Measurements from ENCODE around the gene FLVCR2.

The FLVCR2 gene, protein sequence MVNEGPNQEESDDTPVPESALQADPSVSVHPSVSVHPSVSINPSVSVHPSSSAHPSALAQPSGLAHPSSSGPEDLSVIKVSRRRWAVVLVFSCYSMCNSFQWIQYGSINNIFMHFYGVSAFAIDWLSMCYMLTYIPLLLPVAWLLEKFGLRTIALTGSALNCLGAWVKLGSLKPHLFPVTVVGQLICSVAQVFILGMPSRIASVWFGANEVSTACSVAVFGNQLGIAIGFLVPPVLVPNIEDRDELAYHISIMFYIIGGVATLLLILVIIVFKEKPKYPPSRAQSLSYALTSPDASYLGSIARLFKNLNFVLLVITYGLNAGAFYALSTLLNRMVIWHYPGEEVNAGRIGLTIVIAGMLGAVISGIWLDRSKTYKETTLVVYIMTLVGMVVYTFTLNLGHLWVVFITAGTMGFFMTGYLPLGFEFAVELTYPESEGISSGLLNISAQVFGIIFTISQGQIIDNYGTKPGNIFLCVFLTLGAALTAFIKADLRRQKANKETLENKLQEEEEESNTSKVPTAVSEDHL
- total RNA-seq = 2.0 to 16.2 (median 7.3) reads per million in 9 experiments

DNA sequence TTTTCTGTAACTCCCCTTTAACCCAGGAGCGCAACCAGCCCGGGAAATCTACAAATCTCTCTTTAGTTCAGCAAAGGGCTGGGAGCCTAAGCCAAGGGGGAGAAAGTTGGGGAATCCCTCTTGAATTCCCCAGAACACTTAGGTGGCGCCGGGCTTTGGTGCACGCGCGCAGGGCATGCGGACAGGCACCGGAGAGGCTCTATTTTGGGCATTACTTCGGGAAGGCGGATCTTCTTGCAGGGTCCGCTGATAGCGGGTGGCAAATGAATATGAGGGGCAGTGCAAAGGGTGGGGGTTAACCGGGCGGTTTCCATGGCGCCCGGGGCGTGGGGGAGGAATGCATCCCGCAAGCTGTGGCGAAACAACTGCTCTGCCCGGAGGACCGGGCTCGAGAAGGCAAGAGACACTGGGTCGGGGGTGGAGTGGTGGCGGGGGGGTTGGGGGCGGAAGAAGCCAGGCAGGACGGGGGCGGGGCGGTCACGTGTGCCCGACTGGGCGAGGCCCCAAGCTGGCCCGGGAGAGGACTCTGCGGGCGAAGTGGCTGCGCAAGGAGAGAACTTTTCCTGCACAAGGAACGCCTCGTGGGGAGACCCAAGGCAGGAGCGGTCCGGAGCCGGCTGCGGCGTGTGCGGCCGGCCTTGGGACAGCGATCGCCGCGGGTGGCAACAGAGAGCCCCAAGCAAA is at the start of gene FLVCR2:
TSS of gene FLVCR2 (plus strand) at position 519 of the 684 bp plus-strand sequence. CDS start 353 bp downstream, outside the sequence.
- peak within 1 kb of the TSS; percentile 87 to 92 for H3K4me3 Mint-ChIP-seq

DNA sequence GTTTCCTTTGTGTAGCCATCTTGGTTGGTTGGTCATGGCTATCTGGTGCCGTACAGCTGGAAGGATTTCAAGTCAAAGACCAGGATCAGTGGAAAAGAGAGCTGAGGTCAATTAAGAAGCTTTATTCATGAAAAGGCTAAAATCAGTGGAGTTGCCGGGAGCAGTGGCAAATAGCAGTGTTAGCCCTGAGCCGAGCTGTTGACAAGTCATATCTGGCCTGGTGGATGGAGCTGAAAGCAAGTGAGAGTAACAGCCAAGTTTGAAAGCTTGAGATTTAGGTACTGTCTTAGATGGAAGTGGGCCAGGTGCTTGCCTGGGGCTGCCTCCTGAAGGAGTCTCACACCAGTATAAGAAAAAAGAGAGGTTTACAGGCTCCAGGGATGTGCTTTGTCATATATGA is 47.2 kb upstream of the FLVCR2 start:
- Mint-ChIP-seq H3K36me3 (ENCODE audit: insufficient read depth) (peaks cover 30% of the 10 kb centered on the region), H3K27ac (peak overlapping the region; percentile 56 to 65), H3K27me3 (no peaks in the 10 kb centered on the region), H3K9me3 (no peaks in the 10 kb centered on the region), H3K4me3 (peak overlapping the region in 1 of 2 donors; percentile 30), H3K4me1 (ENCODE audit: low read depth in 2 of 2) (peaks cover 48 to 78% of the 10 kb centered on the region in 2 donors)
- no peak for DNase-seq
- no peak for ATAC-seq (replicated peaks)

More for the DNA sequence above, at the start of gene FLVCR2:
- DNase-seq = peak; percentile 31 to 42 (median 37)
- peaks cover 16 to 20% of the 10 kb centered on the region in 2 donors for H3K4me1 Mint-ChIP-seq (ENCODE audit: low read depth in 2 of 2)
- H3K27ac Mint-ChIP-seq = peak within 1 kb of the TSS; percentile 81 to 91
- H3K36me3 Mint-ChIP-seq (ENCODE audit: insufficient read depth) = peaks cover 2% of the 10 kb centered on the region
- no peaks in the 10 kb centered on the region for H3K9me3 Mint-ChIP-seq
- ATAC-seq (replicated peaks) = peak; percentile 68
- no peaks in the 10 kb centered on the region for H3K27me3 Mint-ChIP-seq

DNA sequence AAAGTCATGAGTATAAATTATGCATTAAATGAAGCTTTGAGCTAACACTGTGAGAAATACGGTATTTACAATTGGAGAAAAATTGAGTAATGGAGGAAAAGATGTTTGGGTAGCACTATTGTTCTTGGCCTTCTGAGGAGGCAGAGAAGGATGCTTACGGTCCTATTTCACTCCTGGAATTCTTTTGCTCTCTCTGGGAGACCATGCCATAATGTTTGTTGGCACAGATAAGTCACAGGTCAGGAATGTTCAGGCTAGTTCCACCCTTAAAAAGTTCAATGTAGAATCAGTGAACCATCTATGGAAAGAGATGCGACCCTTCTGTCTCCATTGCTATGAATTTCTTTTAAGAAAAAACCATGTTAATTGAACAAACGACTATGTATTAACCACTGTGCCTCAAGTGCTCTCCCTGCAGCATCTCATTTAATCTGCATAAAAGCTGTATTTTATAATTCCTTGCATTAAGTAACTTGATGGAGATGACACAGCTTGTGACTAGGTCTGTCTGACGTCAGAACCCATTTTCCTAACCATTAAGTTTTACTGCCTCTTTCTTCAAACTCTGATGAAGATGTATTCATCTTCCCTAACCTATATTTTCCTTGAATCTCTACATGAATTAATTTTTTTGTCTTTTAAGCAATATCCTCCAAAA is 46.6 kb upstream of the FLVCR2 start:
- H3K27me3 Mint-ChIP-seq = no peaks in the 10 kb centered on the region
- peak overlapping the region; percentile 73 to 85 for H3K27ac Mint-ChIP-seq
- H3K4me3 Mint-ChIP-seq = peak overlapping the region; percentile 0 to 56
- peaks cover 27% of the 10 kb centered on the region for H3K36me3 Mint-ChIP-seq (ENCODE audit: insufficient read depth)
- DNase-seq (no peak), ATAC-seq (replicated peaks) (no peak)
- peaks cover 43 to 74% of the 10 kb centered on the region in 2 donors for H3K4me1 Mint-ChIP-seq (ENCODE audit: low read depth in 2 of 2)
- H3K9me3 Mint-ChIP-seq = no peaks in the 10 kb centered on the region

DNA sequence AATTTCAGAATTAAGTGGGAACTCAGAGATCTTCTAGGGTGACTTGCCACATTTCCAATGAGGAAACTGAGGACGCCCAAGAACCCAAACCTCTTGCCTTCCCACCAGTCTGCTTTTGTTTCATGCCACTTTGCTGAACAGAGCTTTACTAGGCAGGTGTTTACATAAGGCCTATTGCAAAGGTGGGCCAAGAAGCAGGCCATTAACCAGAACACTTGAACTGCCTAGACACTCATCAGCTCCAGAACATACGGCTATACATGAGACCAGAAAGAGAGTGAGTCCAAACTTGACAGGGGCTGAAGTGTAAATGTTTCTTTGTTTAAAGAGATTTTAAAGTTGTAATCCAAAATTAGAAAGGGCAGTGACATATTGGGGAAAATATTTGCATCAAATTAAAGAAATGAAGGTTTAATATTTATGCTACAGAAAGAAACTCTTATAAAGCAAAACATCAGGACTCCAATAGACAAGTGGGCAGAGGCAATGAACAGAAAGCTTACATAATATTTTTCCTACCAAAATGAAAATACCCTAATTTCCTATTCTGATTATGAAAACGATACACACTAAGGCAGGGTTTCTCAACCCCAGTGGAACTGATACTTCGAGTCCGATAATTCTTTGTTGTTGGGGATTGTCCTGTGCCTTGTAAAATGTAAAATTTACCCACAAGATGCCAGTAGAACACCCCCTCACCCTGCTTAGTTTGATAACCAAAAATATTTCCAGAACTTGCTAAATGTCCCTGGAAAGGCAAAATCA is 44.4 kb upstream of the FLVCR2 start:
- Mint-ChIP-seq H3K4me1 (ENCODE audit: low read depth in 2 of 2) (peaks cover 34 to 70% of the 10 kb centered on the region in 2 donors), H3K9me3 (no peaks in the 10 kb centered on the region), H3K27ac (peak overlapping the region; percentile 73 to 85), H3K4me3 (peak overlapping the region in 1 of 2 donors; percentile 3), H3K36me3 (ENCODE audit: insufficient read depth) (peaks cover 24% of the 10 kb centered on the region), H3K27me3 (no peaks in the 10 kb centered on the region)
- no peak for DNase-seq
- ATAC-seq (replicated peaks) = no peak

DNA sequence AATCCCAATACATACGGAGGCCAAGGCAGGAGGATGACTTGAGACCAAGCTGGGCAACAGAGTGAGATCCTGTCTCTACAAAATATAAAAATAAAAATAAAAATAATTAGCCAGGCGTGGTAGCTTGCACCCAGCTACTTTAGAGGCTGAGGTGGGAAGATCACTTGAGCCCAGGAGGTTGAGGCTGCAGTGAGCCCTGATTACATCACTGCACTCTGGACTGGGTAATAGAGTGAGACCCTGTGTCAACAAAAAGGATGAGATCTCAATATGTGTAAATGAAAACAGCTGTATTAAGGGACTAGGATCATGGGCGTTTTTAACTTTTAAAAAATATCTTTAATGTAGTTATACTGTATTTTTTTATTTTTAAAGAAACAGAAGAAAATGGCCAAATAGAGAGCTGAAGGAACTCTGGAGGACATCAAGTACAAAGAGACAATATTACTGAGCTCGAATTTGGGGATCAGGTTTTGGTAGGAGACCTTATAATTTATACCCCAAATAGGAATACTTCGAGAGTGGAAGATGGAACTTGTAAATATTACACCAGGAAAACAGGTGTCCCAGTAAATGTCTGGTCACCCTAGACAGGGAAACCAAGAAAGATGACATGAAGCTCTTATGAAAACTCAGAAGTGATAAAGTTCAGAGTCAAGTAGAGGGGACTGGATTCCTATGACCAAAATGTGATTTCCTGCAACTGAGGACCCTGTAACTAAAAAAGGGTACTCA is 43.1 kb upstream of the FLVCR2 start:
- Mint-ChIP-seq H3K36me3 (ENCODE audit: insufficient read depth) (peaks cover 18% of the 10 kb centered on the region), H3K4me3 (peak overlapping the region in 1 of 2 donors; percentile 9), H3K27me3 (no peaks in the 10 kb centered on the region), H3K4me1 (ENCODE audit: low read depth in 2 of 2) (peaks cover 46 to 72% of the 10 kb centered on the region in 2 donors), H3K27ac (peak overlapping the region; percentile 33 to 73), H3K9me3 (no peaks in the 10 kb centered on the region)
- DNase-seq (no peak), ATAC-seq (replicated peaks) (no peak)

DNA sequence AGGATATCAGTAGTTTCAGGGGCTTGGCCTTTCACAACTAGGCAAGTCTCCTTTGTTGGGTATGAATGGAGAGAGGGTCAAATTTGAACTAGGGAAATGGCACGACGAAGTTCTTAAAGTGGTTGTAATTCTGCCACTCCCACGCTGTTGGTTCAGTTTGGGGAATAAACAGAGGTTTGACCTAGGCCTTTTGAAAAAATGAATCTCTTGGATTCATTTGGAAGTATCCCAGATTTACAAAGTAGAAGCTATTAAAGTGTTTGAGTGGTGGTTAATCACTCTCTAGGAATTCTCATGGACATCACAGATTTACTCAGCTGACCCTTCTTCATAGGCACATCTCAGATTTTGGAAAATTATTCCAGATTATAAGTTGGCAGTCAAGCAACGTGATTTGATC is 41.3 kb upstream of the FLVCR2 start:
- Mint-ChIP-seq H3K9me3 (no peaks in the 10 kb centered on the region), H3K27me3 (no peaks in the 10 kb centered on the region), H3K4me1 (ENCODE audit: low read depth in 2 of 2) (peaks cover 50 to 75% of the 10 kb centered on the region in 2 donors), H3K27ac (peak overlapping the region in 1 of 2 donors; percentile 73), H3K4me3 (no peak overlapping the region), H3K36me3 (ENCODE audit: insufficient read depth) (peaks cover 22% of the 10 kb centered on the region)
- DNase-seq (no peak), ATAC-seq (replicated peaks) (no peak)

DNA sequence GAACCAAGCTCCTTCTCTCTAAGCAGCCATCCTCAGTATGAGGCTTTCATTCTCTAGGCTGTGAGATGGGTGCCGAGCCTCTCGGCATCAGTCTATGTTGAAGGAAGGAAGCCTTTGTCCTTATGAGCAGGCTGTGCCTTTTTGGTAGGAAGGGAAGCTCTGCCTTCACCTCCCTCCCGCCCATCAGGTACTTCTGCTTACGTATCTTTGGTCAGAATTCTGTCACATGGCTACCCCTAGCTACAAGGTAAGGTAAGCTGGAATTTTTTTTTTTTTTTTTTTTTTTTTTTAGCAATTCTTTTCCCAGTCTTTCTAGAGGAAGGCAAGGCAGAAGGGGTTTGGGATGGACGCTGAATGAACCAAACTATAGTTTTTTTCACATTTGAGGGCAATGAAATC is 39.3 kb upstream of the FLVCR2 start:
- Mint-ChIP-seq H3K27me3 (no peaks in the 10 kb centered on the region), H3K9me3 (no peaks in the 10 kb centered on the region), H3K4me1 (ENCODE audit: low read depth in 2 of 2) (peaks cover 52 to 74% of the 10 kb centered on the region in 2 donors), H3K36me3 (ENCODE audit: insufficient read depth) (peaks cover 24% of the 10 kb centered on the region), H3K27ac (peak overlapping the region; percentile 96 to 98), H3K4me3 (peak overlapping the region; percentile 59 to 61)
- DNase-seq (no peak), ATAC-seq (replicated peaks) (no peak)

DNA sequence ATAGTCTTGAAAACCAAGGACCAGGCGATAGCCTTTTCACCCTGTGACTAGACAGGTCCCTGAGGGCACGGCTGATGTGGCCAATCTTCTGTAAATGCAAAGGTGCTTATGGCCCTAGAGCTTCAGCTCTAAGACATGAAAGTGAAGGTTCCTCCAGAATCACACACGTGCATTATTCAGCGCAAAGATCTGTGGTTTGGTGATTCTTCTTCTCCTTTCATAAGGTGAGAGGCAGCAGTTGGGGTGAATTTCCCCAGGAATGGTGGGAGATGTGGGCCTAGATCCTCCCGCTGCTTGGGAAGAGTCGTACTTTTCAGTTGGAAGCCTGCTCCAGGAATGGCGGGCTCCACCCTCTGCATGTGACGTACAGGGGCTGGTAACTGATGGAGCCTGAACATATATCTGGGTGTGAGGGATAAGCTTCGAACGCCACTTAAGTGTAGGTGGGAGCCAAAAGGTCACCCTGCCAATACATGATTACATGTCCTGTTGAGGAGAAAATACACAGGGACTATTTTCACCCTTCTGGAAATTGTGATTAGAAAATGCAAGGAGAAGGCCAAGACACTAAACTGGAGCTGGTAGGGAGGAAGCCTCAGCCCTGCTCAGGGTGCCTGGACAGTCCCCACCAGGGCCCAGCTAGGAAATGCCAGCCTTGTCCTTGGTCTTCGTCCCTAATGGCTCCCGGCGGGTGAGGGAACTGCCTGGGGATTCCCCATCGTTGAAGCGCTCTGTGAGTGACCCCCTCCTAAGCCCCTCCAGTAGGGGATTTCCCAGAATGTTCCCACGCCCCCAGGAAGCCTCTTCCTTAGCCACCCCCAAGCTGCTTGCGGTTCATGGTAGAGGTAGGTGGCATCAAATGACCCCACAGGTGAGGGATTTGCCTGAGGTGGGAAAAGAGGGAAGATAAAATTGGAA is 38.6 kb upstream of the FLVCR2 start:
- Mint-ChIP-seq H3K36me3 (ENCODE audit: insufficient read depth) (peaks cover 23% of the 10 kb centered on the region), H3K27me3 (no peaks in the 10 kb centered on the region), H3K27ac (peak overlapping the region; percentile 96 to 98), H3K9me3 (no peaks in the 10 kb centered on the region), H3K4me3 (peak overlapping the region; percentile 59 to 61), H3K4me1 (ENCODE audit: low read depth in 2 of 2) (peaks cover 53 to 71% of the 10 kb centered on the region in 2 donors)
- ATAC-seq (replicated peaks) (peak; percentile 24), DNase-seq (no peak)

DNA sequence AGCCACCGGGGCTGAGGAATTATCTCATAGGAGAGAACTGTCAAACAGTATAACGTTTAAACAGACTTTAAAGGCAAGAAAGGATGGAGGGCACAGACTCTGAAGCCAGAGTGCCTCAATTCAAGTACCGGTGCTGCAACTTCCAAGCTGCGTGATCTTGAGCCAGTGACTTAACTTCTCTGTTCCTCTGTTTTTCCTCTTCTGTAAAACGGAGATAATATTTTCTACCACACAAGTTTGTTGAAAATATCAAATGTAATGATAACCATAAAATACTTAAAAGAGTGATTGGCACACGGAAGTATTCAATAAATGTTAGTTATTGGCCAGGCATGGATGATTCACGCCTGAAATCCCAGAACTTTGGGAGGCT is 38.0 kb upstream of the FLVCR2 start:
- Mint-ChIP-seq H3K27ac (peak overlapping the region; percentile 96 to 98), H3K9me3 (no peaks in the 10 kb centered on the region), H3K4me3 (peak overlapping the region; percentile 44 to 59), H3K4me1 (ENCODE audit: low read depth in 2 of 2) (peaks cover 52 to 67% of the 10 kb centered on the region in 2 donors), H3K36me3 (ENCODE audit: insufficient read depth) (peaks cover 19% of the 10 kb centered on the region), H3K27me3 (no peaks in the 10 kb centered on the region)
- DNase-seq = no peak
- no peak for ATAC-seq (replicated peaks)

DNA sequence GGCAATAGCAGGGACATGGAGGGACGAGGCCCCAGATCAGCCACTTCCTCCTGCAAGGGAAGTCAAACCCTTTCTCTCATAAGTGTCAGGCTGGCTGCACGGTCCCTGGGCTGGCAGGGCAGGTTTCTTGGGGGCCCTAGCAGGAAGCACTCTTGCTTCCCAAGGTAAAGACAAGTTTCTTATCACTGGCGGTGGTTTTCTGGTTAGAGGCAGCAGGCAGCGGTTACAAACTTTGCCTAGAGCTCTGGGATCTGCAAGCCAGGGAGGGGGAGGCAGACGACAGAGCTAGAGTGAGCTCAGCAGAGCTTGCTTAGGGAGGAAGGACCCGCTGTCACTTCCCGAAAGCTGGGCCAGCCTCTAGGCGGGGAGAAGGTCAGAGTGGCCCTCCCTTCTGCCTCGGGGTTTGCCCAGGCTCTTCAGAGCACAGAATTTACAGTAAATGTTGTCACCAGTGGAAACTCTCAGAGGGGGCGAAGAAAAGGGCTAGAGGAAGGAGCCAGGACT is 35.8 kb upstream of the FLVCR2 start:
- ATAC-seq (replicated peaks) (peak; percentile 83), DNase-seq (peak; percentile 63 to 65 (median 65))
- no peaks in the 10 kb centered on the region for H3K9me3 Mint-ChIP-seq
- peak overlapping the region; percentile 77 to 79 for H3K4me3 Mint-ChIP-seq
- H3K27me3 Mint-ChIP-seq = no peaks in the 10 kb centered on the region
- peaks cover 25% of the 10 kb centered on the region for H3K36me3 Mint-ChIP-seq (ENCODE audit: insufficient read depth)
- H3K4me1 Mint-ChIP-seq (ENCODE audit: low read depth in 2 of 2) = peaks cover 52 to 73% of the 10 kb centered on the region in 2 donors
- peak overlapping the region; percentile 96 to 98 for H3K27ac Mint-ChIP-seq

DNA sequence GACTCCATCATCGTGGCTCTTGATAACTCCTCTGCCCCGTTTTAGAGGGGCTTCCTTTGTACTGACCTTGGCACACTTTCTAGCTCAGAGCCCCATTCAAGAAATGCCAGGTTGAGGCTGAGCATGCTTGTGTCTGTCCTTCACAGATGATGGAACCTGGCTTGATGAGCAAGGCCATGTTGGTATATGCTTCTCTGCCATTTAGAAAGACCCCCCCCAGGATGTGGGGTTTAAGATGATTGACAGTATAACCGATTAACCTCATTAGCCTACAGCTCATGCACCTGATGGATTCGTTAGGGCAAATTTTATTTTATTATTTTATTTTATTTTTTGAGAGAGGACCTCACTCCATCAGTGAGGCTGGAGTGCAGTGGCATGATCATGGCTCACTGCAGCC is 35.2 kb upstream of the FLVCR2 start:
- H3K4me3 Mint-ChIP-seq = peak overlapping the region; percentile 77 to 79
- peaks cover 26% of the 10 kb centered on the region for H3K36me3 Mint-ChIP-seq (ENCODE audit: insufficient read depth)
- H3K9me3 Mint-ChIP-seq = no peaks in the 10 kb centered on the region
- no peaks in the 10 kb centered on the region for H3K27me3 Mint-ChIP-seq
- no peak for DNase-seq
- peak; percentile 5 for ATAC-seq (replicated peaks)
- peaks cover 51 to 72% of the 10 kb centered on the region in 2 donors for H3K4me1 Mint-ChIP-seq (ENCODE audit: low read depth in 2 of 2)
- H3K27ac Mint-ChIP-seq = peak overlapping the region; percentile 96 to 98

Data from effector memory CD8-positive, alpha-beta T cell (primary cell).